GOT3 (cell line): ENCODE measurements around the gene BCAR3.

Experiments used
- DNase-seq: peaks from one replicate; lab custom pipeline; 2025; ENCODE audit warnings: mixed read lengths; lab: John Stamatoyannopoulos, UW

BCAR3 gene

DNA sequence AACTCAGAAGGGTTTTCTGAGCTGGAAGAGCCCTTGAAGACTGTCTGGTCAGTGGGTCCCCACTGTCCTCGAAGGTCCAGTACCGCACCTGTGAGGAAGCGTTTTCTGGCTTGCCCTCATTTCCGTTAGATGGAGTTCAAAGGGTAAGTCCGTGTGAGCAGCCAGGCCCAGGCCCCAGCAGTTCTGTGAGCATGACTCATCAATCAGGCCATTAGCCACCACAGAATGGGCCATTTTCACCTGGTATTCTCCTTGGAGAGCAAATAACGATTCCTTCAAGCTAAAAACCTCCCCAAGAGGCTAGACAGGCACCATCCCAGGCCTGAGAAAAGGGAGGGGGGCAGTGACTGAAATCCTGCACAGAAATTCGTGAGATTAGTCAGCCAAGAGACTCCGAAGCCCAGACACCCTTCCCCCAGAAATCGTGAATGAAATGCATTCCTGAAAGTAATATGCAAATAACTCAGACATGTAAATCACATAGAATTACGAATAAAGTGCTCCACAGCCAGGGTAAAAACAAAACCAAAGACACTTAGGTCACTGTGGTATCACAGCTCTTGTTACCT, 66.0 kb downstream of the BCAR3 start:
- DNase-seq = no peak

GRCh38 chr1:93614986-93615581, 66.6 kb downstream of the BCAR3 start:
- no peak for DNase-seq

DNA sequence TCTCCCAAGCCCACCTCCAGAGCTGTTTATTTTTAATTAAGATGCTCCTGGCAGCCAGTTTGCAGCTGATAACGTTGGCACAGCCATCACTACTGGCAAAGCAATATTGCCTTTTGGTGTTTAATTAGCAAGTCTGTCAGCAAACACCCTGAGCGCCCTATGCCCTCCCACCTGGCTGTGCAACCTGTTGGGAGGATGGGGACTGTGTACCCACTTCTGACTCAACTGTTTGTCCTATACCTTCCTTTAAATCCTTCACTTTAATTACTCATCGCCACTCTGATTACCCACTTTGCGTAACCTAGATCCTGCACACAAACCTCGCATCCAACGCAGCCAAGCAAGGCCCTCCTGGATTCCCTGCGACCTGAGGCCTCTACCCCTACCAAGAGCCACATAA, 67.1 kb downstream of the BCAR3 start:
- DNase-seq = no peak

GRCh38 chr1:93613898-93614297, 67.7 kb downstream of the BCAR3 start:
- DNase-seq = no peak

GRCh38 chr1:93612510-93612909, 69.1 kb downstream of the BCAR3 start:
- DNase-seq = no peak

- no peak for DNase-seq
Observed at GRCh38 chr1:93611668-93612067, 70.0 kb downstream of the BCAR3 start.

- no peak for DNase-seq
Observed at GRCh38 chr1:93609536-93609935, 72.1 kb downstream of the BCAR3 start.

- DNase-seq = no peak
Observed at GRCh38 chr1:93608187-93609109, 73.2 kb downstream of the BCAR3 start.

DNA sequence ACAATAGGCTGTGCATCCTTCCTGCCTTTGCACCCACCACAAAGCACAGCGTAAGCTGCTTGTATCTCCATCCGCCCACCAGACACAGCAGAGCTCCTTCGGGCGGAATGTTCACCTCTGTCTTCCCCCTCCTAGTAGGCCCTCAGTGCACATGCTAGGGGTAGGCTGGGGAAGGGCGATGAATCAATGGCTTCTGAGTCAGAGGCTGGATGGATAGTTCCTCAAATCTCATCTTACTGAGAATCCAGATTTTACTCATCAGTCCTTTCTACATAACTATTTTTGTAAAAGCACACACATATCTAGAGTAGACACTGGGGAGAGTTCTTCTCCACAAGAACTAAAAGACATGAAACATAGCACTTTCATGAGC, 73.8 kb downstream of the BCAR3 start:
- DNase-seq = no peak

DNA sequence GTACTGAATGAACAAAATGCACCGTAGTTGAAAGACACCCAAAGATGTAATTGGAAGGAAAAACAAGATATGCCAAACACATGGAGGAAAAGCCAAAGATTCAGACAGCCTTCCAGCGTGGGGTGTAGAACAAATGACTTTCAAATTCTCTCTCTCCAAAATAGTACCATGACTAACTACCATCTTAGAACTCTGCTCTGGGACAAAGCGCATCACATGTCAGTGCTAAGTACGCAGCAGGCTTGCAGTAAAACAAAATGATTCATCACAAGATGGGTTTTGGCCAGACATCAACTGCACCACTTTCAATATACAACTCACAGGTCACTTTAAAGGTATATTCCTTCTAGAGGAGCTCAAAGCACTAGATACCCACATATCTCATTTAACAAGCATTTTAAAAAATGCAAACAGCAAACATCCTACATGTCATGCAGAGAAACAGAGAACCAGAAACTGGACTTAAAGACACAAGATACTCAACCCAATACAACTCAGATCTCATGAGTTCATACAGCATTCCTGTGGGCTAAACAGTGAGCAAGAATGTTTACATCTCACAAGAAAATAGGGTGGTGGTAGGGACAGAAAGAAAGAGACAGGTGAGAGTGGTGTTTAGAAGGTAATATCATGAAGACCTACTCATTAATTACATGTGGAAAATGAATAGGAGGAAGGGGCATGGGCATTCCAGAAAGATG, 75.7 kb downstream of the BCAR3 start:
- no peak for DNase-seq

DNA sequence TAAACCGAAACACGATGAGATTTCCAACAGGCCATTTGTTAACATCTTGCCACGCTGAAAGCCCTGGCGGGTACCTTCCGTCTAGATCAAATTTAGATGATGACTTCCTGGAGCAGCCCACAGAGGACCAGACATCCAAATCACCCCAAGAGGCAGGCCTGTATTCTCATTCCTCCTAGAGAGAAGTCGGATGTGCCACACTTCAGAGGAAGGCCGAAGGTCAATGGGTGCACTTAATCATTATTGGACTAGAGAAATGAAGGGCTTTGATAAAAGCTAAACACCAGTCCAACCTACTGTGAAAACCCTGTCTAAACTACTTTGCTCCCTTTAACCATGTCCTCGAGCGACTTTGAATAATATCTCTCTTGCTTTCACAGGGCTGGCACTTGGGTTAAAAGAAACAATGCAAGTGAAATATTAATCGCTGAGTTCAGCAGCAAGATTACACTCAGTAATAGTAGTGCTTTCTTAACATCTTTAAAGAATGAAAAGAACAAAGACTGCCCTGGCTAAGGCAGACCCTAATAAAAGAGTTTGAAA, 76.5 kb downstream of the BCAR3 start:
- no peak for DNase-seq

GRCh38 chr1:93604411-93604810, 77.2 kb downstream of the BCAR3 start:
- no peak for DNase-seq

- DNase-seq = no peak
Observed at GRCh38 chr1:93603601-93604000, 78.0 kb downstream of the BCAR3 start.

DNA sequence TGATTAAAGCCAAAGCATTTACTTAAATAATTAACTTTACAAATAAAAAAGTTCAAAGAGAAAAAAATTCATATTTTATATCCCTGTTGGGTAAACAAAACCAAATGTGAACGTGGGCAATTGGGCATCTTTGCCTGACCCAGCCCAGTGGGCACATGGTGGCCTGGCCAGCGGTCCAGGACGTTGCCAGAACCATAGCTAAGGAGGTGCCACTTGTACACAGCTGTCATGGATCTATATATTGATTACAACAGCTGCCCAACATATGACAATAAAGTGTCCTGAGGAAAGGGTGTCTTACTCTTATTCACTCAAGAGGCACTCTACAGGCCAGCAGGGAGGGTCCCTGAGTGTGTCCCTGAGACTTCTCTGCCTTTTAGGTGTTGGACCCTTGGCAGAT, 78.5 kb downstream of the BCAR3 start:
- no peak for DNase-seq

- no peak for DNase-seq
Observed at GRCh38 chr1:93602101-93602500, 79.5 kb downstream of the BCAR3 start.

DNA sequence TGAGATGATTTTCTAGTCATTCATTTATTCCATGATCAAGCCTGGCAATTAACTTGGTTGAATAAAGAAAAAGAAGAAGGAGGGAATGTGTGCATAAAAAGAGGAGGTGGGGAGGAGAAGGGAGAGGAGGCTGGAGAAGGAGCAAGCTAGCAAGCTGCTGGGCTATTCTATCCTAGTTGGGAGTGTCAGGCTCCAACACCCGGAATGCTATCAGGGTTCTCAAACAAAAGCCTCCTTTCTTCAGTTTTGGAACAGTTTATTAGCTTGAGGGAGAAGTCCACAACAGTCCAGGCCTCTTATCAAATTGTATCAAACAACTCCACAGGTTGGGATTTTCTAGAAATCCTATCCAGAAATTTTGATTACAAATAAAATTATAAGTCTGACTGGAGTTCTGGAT, 80.0 kb downstream of the BCAR3 start:
- DNase-seq = no peak

GRCh38 chr1:93600663-93601062, 81.0 kb downstream of the BCAR3 start:
- no peak for DNase-seq

DNA sequence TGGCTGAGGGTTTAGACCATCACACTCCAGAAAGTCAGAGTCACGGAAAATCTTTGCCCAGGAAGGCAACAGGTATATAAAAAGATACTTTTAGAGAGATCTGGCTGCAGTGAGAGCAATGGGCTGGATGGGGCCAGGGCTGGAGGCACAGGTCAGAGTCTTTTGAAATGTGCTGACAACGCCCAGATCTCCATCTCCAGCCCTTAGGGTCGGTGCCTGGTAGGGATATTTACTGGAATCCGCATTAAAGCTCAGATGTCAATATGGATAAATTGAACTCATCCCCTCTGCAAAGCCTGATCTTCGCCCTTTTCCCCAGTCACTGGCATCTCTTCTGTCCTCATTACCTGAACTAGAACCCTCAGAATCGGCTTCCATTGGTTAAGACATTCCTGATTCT, 82.2 kb downstream of the BCAR3 start:
- no peak for DNase-seq

- DNase-seq = no peak
Observed at GRCh38 chr1:93598861-93599439, 82.7 kb downstream of the BCAR3 start.

DNA sequence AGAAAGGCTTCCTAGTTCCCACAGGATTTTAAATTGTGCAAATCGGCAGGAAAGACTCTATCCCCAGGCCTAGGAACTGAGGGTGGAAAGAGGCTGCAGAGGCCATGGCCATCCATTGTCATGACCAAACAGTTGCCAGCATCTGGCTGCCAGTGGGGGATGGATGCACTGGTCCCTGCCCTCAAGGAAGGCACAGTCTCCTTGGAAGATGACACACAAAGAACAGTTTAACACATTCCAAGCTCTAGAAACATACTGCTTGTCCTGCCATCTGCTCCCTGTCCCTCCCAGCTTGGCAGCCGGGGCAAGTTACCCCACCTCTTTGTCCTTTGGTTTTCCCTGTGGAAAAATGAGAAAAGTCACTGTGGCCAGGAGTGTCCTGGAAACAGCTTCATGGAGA, 83.2 kb downstream of the BCAR3 start:
- DNase-seq = no peak

- no peak for DNase-seq
Observed at GRCh38 chr1:93597709-93598108, 83.9 kb downstream of the BCAR3 start.
